Transverse colon (tissue), 4 donors: ENCODE measurements around the gene SPACA4. TPM values are rescaled to one million over a fixed set of nuclear protein-coding genes. Genes with fewer than 3 reads are reported as not detected.

ENCODE experiments used
- DNase-seq: peaks from one replicate; pipeline ENCODE4 v3.0.0-alpha.2; 2019
- H3K27ac ChIP-seq, 4 donors: fragments of 200-600 bp; sonication (generic); 2 replicates each; pipeline ENCODE4 v1.5.1; 2016 to 2018; ENCODE audit warnings: inconsistent platforms in 4 of 4
- H3K27me3 ChIP-seq: fragments of 200-600 bp; sonication (generic); 2 replicates; pipeline ENCODE4 v1.5.1; 2017; ENCODE audit warnings: inconsistent platforms
- H3K36me3 ChIP-seq, 4 donors: fragments of 200-600 bp; sonication (generic); 2 replicates each; pipeline ENCODE4 v1.5.1; 2017 to 2019; ENCODE audit warnings: inconsistent platforms in 4 of 4
- H3K4me1 ChIP-seq, 4 donors: fragments of 200-600 bp; sonication (generic); 2 replicates each; pipeline ENCODE4 v1.5.1; 2017 to 2020; ENCODE audit warnings: inconsistent platforms in 4 of 4
- H3K4me3 ChIP-seq, 4 donors: fragments of 200-600 bp; sonication (generic); 1 replicate in 1 of 4; 2 replicates in 3 of 4; pipeline versions ENCODE4 v1.5.1 to v1.6.1; 2017 to 2019; ENCODE audit warnings: inconsistent platforms in 4 of 4
- H3K9me3 ChIP-seq, 2 donors: fragments of 200-600 bp; sonication (generic); 2 replicates each; pipeline ENCODE4 v1.5.1; 2017 to 2019; ENCODE audit warnings: inconsistent platforms in 2 of 2
- EP300 ChIP-seq: sonication (generic); formaldehyde crosslinking; IDR thresholded peaks from one replicate; pipeline ENCODE4 v1.6.1; 2017; ENCODE audit warnings: antibody characterized with exemption, low read depth
- POLR2A ChIP-seq: fragments of 450-650 bp; IDR thresholded peaks from one replicate; pipeline ENCODE4 v1.6.1; 2016; ENCODE audit warnings: antibody characterized with exemption, mild to moderate bottlenecking, moderate library complexity
- POLR2AphosphoS5 ChIP-seq, 3 donors: sonication (generic); formaldehyde crosslinking; IDR thresholded peaks; one replicate each; pipeline ENCODE4 v1.6.1; 2016; ENCODE audit warnings: antibody characterized with exemption in 3 of 3
- WGBS, 2 donors: methylation state at CpG; one replicate each; pipeline ENCODE4 v1.1.5; 2018; ENCODE audit warnings: low coverage in 1 of 2; 5-methylcytosine and 5-hydroxymethylcytosine counted together
- in situ Hi-C, 4 donors: fragments of 200-750 bp; cut with MboI; loops; one replicate each; pipeline versions ENCODE4 v1.15.0 to v1.15.1; 2017; ENCODE audit warnings: low sequenced_read_pairs in 3 of 4, low pct_ligation_motif_present in 1 of 4, low pct_unique_long_range_greater_than_20kb in 1 of 4
- intact Hi-C: fragments of 100-400 bp; cut with DNase I; formaldehyde crosslinking; loops from one replicate; pipeline ENCODE4 v1.15.1; 2023; ENCODE audit warnings: low total_unique reads
- total RNA-seq, 4 donors: library from RNA; depleted of rRNA; stranded (reverse); fragments of >200 nt; gene quantifications; one replicate each; pipeline ENCODE4 v1.1.0, GENCODE V29; 2016
- TF ChIP-seq, protein P1 (sequence below), 5 experiments: fragments of 200-600 bp in 3 of 5; fragments of 450-650 bp in 2 of 5; sonication (generic) in 3 of 5; IDR thresholded peaks; 1 replicate in 2 of 5; 2 replicates in 3 of 5; pipeline ENCODE4 v1.5.1; 2016 to 2017; ENCODE audit warnings: antibody characterized with exemption in 5 of 5, inconsistent platforms in 3 of 5, mild to moderate bottlenecking in 2 of 5, moderate library complexity in 1 of 5

Gene SPACA4
- total RNA-seq, 4 donors from 2014 or later: not detected

DNA sequence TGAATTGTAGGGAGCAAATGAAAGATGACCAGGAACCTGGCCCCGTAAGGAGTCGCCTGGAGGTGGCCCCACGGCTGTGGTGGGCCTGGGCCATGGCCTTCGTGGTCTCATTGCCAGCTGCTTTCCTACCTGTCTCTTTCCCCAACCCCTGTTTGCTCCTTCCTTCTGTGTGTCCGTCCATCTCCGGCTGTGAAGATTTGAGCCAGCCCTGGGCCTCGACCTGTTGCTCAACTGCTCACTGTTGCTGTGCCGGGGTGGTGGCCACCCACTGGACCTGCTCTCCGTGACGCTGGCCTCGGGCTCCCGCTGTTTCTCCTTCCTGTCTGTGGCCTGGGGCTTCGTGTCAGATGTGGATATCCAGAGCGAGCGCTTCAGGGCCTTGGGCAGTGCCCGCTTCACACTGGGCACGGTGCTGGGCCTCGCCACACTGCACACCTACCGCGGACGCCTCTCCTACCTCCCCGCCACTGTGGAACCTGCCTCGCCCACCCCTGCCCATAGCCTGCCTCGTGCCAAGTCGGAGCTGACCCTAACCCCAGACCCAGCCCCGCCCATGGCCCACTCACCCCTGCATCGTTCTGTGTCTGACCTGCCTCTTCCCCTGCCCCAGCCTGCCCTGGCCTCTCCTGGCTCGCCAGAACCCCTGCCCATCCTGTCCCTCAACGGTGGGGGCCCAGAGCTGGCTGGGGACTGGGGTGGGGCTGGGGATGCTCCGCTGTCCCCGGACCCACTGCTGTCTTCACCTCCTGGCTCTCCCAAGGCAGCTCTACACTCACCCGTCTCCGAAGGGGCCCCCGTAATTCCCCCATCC is 22.1 kb downstream of the SPACA4 start:
- H3K4me3 ChIP-seq: no peak overlapping the region
- H3K36me3 ChIP-seq: no peaks in the 10 kb centered on the region
- peaks cover 30 to 85% (median 71%) of the 10 kb centered on the region in 4 donors for H3K4me1 ChIP-seq
- in situ Hi-C loops: no loop called here
- no peaks in the 10 kb centered on the region for H3K9me3 ChIP-seq
- peak; percentile 19 for DNase-seq
- 0 to 84% methylated on average over 1 to 34 of the region's 34 CpGs for WGBS, 2 donors
- peak overlapping the region; percentile 90 to 94 (median 92) for H3K27ac ChIP-seq
- no peaks in the 10 kb centered on the region for H3K27me3 ChIP-seq
- TF ChIP-seq POLR2AphosphoS5 (IDR thresholded peaks at IDR 0.05) (no peak), EP300 (no peak), POLR2A (no peak)
- TF ChIP-seq, protein P1, sequence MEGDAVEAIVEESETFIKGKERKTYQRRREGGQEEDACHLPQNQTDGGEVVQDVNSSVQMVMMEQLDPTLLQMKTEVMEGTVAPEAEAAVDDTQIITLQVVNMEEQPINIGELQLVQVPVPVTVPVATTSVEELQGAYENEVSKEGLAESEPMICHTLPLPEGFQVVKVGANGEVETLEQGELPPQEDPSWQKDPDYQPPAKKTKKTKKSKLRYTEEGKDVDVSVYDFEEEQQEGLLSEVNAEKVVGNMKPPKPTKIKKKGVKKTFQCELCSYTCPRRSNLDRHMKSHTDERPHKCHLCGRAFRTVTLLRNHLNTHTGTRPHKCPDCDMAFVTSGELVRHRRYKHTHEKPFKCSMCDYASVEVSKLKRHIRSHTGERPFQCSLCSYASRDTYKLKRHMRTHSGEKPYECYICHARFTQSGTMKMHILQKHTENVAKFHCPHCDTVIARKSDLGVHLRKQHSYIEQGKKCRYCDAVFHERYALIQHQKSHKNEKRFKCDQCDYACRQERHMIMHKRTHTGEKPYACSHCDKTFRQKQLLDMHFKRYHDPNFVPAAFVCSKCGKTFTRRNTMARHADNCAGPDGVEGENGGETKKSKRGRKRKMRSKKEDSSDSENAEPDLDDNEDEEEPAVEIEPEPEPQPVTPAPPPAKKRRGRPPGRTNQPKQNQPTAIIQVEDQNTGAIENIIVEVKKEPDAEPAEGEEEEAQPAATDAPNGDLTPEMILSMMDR (IDR thresholded peaks at IDR 0.05): no peak
- intact Hi-C loops: no loop called here

DNA sequence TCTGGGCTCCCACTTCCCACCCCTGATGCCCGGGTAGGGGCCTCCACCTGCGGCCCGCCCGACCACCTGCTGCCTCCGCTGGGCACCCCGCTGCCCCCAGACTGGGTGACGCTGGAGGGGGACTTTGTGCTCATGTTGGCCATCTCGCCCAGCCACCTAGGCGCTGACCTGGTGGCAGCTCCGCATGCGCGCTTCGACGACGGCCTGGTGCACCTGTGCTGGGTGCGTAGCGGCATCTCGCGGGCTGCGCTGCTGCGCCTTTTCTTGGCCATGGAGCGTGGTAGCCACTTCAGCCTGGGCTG is 22.7 kb downstream of the SPACA4 start:
- H3K27ac ChIP-seq: peak overlapping the region; percentile 90 to 94 (median 92)
- intact Hi-C loops: no loop called here
- 93% methylated on average over 18 of the region's 22 CpGs; no CpG with 5 or more reads in 1 of the 2 donors for WGBS, 2 donors
- no peak for TF ChIP-seq POLR2A
- TF ChIP-seq, protein P1 (IDR thresholded peaks at IDR 0.05): no peak
- no peak for TF ChIP-seq EP300
- TF ChIP-seq POLR2AphosphoS5 (IDR thresholded peaks at IDR 0.05): no peak
- H3K9me3 ChIP-seq: no peaks in the 10 kb centered on the region
- peaks cover 35 to 88% (median 75%) of the 10 kb centered on the region in 4 donors for H3K4me1 ChIP-seq
- no peak overlapping the region for H3K4me3 ChIP-seq
- in situ Hi-C loops: no loop called here
- peak; percentile 19 for DNase-seq
- no peaks in the 10 kb centered on the region for H3K27me3 ChIP-seq
- no peaks in the 10 kb centered on the region for H3K36me3 ChIP-seq

DNA sequence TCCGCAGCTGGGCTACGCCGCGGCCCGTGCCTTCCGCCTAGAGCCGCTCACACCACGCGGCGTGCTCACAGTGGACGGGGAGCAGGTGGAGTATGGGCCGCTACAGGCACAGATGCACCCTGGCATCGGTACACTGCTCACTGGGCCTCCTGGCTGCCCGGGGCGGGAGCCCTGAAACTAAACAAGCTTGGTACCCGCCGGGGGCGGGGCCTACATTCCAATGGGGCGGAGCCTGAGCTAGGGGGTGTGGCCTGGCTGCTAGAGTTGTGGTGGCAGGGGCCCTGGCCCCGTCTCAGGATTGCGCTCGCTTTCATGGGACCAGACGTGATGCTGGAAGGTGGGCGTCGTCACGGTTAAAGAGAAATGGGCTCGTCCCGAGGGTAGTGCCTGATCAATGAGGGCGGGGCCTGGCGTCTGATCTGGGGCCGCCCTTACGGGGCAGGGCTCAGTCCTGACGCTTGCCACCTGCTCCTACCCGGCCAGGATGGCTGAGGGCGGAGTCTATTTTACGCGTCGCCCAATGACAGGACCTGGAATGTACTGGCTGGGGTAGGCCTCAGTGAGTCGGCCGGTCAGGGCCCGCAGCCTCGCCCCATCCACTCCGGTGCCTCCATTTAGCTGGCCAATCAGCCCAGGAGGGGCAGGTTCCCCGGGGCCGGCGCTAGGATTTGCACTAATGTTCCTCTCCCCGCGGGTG is 23.2 kb downstream of the SPACA4 start:
- H3K27me3 ChIP-seq: no peaks in the 10 kb centered on the region
- DNase-seq: peak; percentile 91
- TF ChIP-seq POLR2AphosphoS5 (IDR thresholded peaks at IDR 0.05): peak in 2 of 3 donors; percentile 61 to 62
- no peak for TF ChIP-seq EP300
- TF ChIP-seq, protein P1 (IDR thresholded peaks at IDR 0.05): peak in 1 of 5 experiments; percentile 17
- peak; percentile 54 for TF ChIP-seq POLR2A
- H3K27ac ChIP-seq: peak overlapping the region; percentile 90 to 94 (median 92)
- peaks cover 37 to 87% (median 75%) of the 10 kb centered on the region in 4 donors for H3K4me1 ChIP-seq
- no peaks in the 10 kb centered on the region for H3K9me3 ChIP-seq
- intact Hi-C loops: no loop called here
- WGBS, 2 donors: 40 to 58% methylated on average over 3 to 45 of the region's 48 CpGs
- in situ Hi-C loops: no loop called here
- H3K4me3 ChIP-seq: peak overlapping the region in 2 of 4 donors; percentile 16 to 17
- no peaks in the 10 kb centered on the region for H3K36me3 ChIP-seq

DNA sequence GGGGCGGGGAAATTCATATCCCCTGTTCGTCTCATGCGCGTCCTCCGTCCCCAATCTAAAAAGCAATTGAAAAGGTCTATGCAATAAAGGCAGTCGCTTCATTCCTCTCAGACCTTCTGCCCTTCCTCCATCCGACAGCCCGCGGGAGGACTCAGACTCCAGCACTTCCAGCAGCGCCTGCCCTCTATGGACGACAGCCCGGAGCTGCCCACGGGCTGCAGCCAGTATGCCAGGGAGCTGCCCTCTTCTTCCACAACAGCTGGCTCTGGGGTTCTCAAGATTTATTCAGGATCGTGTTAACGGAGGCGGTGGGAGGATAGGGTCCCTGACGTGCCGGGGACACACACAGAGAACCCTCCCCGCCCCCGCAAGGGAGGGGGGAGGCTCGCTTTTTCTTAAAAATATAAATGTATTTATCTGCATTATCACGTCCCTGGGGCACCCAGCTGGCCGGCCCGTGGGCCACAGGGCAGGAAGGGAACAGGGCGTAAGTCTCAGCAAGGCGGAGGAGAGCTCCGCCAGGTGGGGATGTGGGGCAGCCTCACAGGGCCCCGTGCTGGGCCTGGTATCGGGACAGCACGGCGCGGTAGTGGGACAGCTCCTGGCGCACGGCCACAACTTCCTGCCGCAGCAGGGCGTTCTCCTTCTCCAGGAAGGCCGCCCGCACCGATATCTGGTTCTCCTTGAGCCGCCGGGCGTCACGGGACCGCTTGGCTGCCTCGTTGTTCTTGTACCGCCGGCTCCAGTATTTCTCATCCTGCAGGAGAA is 23.9 kb downstream of the SPACA4 start:
- H3K4me1 ChIP-seq: peaks cover 41 to 86% (median 72%) of the 10 kb centered on the region in 4 donors
- H3K9me3 ChIP-seq: no peaks in the 10 kb centered on the region
- WGBS, 2 donors: 35 to 40% methylated on average over 3 to 39 of the region's 47 CpGs
- intact Hi-C loops (no loop called here), in situ Hi-C loops (no loop called here)
- peak overlapping the region in 2 of 4 donors; percentile 16 to 17 for H3K4me3 ChIP-seq
- TF ChIP-seq POLR2AphosphoS5 (IDR thresholded peaks at IDR 0.05) (peak; percentile 32 to 68 (median 60)), POLR2A (no peak)
- TF ChIP-seq, protein P1 (IDR thresholded peaks at IDR 0.05): peak in 2 of 5 experiments; percentile 17 to 27
- H3K27me3 ChIP-seq: no peaks in the 10 kb centered on the region
- no peaks in the 10 kb centered on the region for H3K36me3 ChIP-seq
- H3K27ac ChIP-seq: peak overlapping the region; percentile 90 to 94 (median 92)
- peak; percentile 82 for DNase-seq
